ENCODE measurements around the gene SYN1.

The SYN1 gene

DNA sequence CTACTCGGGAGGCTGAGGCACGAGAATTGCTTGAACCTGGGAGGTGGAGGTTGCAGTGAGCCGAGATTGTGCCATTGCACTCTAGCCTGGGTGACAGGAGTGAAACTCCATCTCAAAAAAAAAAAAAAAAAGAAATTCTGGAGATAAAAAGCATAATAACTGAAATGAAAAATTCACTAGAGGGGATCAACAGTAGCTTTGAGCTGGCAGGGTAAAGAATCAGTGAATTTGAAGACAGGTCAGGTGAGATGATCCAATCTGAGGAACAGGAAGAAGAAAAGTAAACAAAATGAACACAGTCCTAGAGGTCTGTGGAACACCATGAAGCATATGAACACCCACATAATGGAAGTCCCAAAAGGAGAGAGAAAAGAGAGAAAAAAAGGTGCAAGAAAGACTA, 22.4 kb downstream of the SYN1 start:
- DNase-seq (ENCODE audit: low spot score) (no peak), FAIRE-seq (no peak)

GRCh38 chrX:47596256-47596655, 23.4 kb downstream of the SYN1 start:
- no peak for DNase-seq (ENCODE audit: low spot score)
- FAIRE-seq = no peak

DNA sequence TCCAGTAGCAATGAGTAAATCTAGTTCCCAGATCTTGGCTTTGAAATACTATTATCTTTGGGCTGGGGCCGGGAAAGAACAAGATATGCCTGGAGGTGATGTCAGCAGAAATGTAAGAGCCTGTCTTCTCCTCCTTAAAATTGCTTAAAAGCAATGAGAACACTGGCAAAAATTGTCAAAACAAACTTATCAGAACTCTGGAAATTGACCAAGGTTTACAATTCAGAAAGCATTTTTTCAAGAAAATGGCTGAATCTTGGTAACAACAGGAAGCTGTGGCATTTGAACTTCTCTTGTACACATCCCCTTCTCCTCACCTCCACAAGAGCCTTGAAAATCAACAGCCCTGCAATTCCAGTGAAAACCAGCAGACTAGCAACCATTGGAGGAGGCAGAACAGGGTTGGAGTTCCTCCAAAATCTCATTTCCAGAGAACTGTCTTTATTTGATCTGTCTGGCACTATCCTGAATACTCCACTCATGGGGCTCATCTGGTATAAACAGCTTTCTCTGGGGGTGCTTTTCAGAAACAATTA, 23.9 kb downstream of the SYN1 start:
- FAIRE-seq (no peak), DNase-seq (ENCODE audit: low spot score) (no peak)

GRCh38 chrX:47593522-47593921, 26.1 kb downstream of the SYN1 start:
- no peak for DNase-seq (ENCODE audit: low spot score)
- no peak for FAIRE-seq

GRCh38 chrX:47590984-47591383, 28.7 kb downstream of the SYN1 start:
- FAIRE-seq (no peak), DNase-seq (ENCODE audit: low spot score) (no peak)

DNA sequence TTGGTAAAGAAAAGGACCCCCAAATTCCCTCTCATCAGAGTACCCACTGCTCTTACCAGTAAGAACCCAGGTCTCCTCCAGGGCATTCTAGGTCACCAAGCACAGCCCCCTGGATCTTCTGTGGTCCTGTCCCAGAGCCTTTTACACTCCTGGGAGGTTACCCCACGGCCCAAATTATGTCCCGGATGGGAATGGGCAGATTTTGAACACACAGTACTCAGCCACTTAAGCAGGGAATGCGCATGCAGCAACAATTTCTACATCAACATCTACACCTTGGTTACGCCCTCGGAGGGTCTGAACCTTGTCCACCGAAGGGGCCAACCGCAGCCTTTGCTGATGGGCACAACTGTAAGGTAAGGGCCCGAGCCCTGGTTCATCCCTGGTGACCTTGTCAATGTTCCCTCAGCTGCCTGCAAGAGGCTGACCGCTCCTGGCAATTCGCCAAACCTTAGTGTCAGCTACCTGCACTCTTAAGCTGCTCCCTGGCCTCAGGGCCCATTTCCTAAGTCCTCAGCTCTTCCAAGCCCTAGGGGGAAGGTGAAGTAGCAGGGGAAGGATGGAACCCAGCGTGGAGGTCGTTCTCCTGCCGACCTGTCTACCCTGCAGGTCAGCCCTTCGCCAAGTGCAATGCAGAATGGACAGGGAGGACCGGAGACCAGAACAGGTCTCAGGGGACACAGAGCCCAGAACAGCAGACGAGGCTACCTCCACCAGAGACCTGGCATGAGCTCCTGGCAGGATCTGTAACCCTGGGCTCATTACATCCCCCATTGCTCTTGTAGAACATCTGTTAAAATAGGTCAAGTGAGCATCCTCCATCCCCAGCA, 31.5 kb downstream of the SYN1 start:
- FAIRE-seq (no peak), DNase-seq (ENCODE audit: low spot score) (no peak)

GRCh38 chrX:47587091-47587891, 32.4 kb downstream of the SYN1 start:
- FAIRE-seq = no peak

DNA sequence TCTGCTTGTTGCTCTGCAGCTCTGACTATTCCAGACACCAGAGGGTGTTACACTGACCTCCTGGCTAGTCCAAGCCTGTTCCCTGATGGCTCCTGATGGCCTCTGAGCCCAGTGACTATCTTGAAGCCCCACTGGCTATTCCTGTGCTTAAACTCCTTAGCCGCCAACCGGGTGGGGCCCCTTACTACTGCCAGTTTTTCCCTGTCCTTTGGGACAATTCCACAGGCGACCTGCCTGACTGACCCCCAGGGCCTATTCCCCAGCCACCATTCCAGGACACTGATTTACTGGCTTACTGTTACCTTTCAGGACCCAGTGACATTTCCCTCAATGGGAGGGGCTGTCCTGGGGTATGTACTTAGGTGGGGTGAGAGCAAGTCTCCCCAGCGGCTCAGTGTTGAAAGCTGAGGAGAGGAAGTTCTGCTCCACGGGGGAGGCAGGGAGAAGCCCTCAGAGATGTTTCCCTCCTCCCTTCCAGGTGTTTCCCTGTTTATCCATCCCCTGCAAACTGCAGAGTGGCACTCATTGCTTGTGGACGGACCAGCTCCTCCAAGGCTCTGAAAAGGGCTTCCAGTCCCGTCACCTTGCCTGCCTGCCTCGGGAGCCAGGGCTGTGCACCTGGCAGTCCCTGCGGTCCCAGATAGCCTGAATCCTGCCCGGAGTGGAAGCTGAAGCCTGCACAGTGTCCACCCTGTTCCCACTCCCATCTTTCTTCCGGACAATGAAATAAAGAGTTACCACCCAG, 33.4 kb downstream of the SYN1 start:
- DNase-seq (ENCODE audit: low spot score) (no peak), FAIRE-seq (no peak)

More at GRCh38 chrX:47587091-47587891, 32.4 kb downstream of the SYN1 start:
- DNase-seq (ENCODE audit: low spot score) = no peak

- FAIRE-seq (no peak), DNase-seq (ENCODE audit: low spot score) (no peak)
These were observed 34.4 kb downstream of the SYN1 start for GRCh38 chrX:47585273-47585672.

- FAIRE-seq = no peak
- DNase-seq (ENCODE audit: low spot score) = no peak
These were observed 34.9 kb downstream of the SYN1 start for GRCh38 chrX:47584714-47585113.

DNA sequence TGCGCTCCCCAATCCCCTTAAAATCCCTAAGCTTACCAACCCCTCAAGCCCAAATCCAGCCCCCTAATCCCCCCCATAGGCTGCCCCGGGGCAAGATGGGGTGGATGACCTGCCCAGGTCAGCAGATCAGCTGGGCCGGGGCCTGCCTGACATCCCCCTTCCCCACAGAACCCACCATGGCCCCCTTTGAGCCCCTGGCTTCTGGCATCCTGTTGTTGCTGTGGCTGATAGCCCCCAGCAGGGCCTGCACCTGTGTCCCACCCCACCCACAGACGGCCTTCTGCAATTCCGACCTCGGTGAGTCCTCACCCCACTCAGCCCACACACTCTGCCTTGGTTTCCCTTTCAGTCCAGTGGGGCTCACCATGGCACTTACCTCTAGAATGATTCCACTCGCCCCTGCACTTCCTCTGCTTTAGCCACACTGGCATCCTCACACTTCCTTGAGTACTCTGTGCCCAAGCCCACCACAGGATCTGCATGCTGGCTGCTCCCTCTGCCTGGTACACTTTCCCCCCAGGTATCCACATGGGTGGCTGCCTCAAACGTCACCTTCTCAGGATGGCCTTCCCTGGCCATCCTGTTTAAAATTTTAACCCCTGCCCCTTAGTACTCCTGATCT, 36.3 kb downstream of the SYN1 start:
- DNase-seq (ENCODE audit: low spot score) (no peak), FAIRE-seq (no peak)

GRCh38 chrX:47581731-47582647, 37.7 kb downstream of the SYN1 start, which contains the start of gene TIMP1:
TSS of gene TIMP1 (plus strand) at chrX:47582436. CDS start at chrX:47583416, 980 bp downstream.
- FAIRE-seq (peak; percentile 17), DNase-seq (ENCODE audit: low spot score) (peak; percentile 93)

GRCh38 chrX:47579537-47579936, 40.1 kb downstream of the SYN1 start:
- FAIRE-seq = no peak
- DNase-seq (ENCODE audit: low spot score) = no peak

- no peak for DNase-seq (ENCODE audit: low spot score)
- no peak for FAIRE-seq
These were observed 41.0 kb downstream of the SYN1 start for GRCh38 chrX:47578692-47579091.

GRCh38 chrX:47577901-47578300, 41.8 kb downstream of the SYN1 start:
- DNase-seq (ENCODE audit: low spot score) (no peak), FAIRE-seq (no peak)

DNA sequence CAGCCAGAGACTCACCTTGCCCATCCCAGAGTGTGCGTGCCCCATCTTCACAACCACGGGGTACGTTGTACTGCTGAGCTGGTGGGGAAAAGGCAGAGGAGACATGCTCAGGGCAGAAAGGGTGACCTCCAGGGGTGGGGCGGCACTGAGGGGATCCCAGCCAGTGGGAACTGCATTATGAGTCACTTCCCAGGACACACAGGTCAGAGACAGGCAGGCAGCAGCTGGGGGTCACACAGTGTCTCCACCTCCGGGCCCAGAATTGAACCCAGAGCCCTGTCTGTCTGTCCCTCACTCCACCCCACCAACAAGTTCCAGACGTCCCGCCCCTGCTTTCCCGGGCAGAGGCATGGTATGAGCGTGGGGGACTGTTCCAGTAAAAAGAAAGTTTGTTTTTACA, 42.2 kb downstream of the SYN1 start:
- DNase-seq (ENCODE audit: low spot score) (no peak), FAIRE-seq (no peak)

DNA sequence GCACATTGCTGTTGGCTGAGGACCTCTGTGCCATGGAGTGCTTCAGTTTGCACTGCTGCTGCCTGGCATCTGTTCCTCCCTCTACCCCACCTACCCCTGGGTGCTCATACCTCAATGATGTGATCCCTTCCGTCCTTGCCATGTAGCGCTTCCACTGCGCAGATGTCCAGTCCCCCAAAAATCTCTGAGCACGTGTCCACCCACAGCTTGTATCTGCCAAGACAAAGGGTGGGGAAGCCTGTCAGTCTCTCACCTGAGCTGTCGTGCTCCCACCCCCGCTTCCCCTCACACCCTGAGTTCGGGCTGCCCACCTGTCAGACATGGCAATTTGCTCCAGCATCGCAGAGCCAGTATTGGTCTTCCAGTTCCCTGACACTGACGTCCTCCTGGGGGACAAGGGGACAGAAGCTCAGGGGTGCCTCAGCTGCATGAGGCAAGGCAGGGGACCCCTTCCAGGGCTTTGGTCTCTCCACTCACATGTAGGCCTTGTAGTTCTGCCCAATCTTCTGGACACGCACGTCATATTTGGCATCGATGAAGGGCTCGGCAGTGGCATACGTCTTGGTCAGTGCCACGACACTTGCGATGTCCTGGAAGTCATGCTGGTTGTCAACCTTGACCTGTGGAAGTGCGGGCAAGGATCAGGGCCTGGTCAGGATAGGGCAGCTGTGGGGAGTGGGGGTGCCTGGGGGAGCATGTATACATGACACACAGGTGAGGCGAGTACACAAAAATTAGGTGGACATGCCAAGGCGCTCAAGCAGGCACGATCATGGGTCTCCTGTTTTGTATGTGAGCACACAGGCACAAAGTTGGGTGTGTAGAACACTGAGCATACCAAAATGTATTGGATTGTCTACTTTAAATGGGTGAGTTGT, 43.4 kb downstream of the SYN1 start:
- FAIRE-seq = no peak

GRCh38 chrX:47574547-47575301, 44.9 kb downstream of the SYN1 start:
- DNase-seq (ENCODE audit: low spot score) (no peak), FAIRE-seq (no peak)

More for the DNA sequence above, 43.4 kb downstream of the SYN1 start:
- no peak for DNase-seq (ENCODE audit: low spot score)

All from urothelium cell line (cell line).